Measurements from ENCODE around the gene IST1.

DNA sequence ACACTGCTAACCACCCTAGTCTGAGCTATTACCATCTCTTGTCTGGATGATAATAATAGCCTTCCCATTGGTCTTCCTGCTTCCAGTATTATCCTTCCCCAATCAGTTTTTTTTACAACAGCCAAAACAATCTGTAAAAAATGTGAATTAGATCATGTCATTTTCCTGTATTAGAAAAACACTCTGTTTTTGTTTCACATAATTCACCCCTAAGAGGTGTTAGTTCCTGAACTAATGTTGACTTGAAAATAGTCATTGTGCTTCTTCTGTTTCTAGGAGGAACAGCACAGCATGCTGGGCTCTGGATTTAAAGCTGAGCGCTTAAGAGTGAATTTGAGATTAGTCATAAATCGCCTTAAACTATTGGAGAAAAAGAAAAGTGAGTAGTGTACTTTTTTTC is 20.0 kb downstream of the IST1 start:
- TF ChIP-seq, protein P1, sequence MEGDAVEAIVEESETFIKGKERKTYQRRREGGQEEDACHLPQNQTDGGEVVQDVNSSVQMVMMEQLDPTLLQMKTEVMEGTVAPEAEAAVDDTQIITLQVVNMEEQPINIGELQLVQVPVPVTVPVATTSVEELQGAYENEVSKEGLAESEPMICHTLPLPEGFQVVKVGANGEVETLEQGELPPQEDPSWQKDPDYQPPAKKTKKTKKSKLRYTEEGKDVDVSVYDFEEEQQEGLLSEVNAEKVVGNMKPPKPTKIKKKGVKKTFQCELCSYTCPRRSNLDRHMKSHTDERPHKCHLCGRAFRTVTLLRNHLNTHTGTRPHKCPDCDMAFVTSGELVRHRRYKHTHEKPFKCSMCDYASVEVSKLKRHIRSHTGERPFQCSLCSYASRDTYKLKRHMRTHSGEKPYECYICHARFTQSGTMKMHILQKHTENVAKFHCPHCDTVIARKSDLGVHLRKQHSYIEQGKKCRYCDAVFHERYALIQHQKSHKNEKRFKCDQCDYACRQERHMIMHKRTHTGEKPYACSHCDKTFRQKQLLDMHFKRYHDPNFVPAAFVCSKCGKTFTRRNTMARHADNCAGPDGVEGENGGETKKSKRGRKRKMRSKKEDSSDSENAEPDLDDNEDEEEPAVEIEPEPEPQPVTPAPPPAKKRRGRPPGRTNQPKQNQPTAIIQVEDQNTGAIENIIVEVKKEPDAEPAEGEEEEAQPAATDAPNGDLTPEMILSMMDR (IDR thresholded peaks at IDR 0.05), result no peak
- TF ChIP-seq POLR2A (IDR thresholded peaks at IDR 0.05), result no peak

Data from thyroid gland (tissue), 4 donors.